NB4 (cell line): ENCODE measurements around the gene ANKRD34A.

Experiments
- DNase-seq: peaks from one replicate; pipeline ENCODE4 v3.0.0; 2010; ENCODE audit warnings: low read depth
- H3K4me3 ChIP-seq: one replicate; pipeline ENCODE4 v1.5.1; 2011; ENCODE audit warnings: mild to moderate bottlenecking, low read depth, low read length, moderate library complexity
- MYC ChIP-seq: IDR thresholded peaks from 2 replicates; pipeline ENCODE4 v1.6.1; 2011; ENCODE audit warnings: low read depth, low read length
- POLR2A ChIP-seq: IDR thresholded peaks from 2 replicates; pipeline ENCODE4 v1.6.1; 2011; ENCODE audit warnings: mild to moderate bottlenecking; ENCODE audit not compliant: insufficient read length; ENCODE audit errors: extremely low read depth
- TF ChIP-seq, protein P1 (sequence below): IDR thresholded peaks from one replicate; pipeline ENCODE4 v1.5.1; 2012; ENCODE audit warnings: low read depth, low read length
- TF ChIP-seq, protein P2 (sequence below): IDR thresholded peaks from 2 replicates; pipeline ENCODE4 v1.6.1; 2011; ENCODE audit warnings: low read depth, low read length

Gene ANKRD34A

GRCh38 chr1:145963265-145964019 lies 933 bp downstream of the ANKRD34A start:
- peak overlapping the region; percentile 89 for H3K4me3 ChIP-seq
- TF ChIP-seq POLR2A (no peak), MYC (no peak)
- TF ChIP-seq, protein P1, sequence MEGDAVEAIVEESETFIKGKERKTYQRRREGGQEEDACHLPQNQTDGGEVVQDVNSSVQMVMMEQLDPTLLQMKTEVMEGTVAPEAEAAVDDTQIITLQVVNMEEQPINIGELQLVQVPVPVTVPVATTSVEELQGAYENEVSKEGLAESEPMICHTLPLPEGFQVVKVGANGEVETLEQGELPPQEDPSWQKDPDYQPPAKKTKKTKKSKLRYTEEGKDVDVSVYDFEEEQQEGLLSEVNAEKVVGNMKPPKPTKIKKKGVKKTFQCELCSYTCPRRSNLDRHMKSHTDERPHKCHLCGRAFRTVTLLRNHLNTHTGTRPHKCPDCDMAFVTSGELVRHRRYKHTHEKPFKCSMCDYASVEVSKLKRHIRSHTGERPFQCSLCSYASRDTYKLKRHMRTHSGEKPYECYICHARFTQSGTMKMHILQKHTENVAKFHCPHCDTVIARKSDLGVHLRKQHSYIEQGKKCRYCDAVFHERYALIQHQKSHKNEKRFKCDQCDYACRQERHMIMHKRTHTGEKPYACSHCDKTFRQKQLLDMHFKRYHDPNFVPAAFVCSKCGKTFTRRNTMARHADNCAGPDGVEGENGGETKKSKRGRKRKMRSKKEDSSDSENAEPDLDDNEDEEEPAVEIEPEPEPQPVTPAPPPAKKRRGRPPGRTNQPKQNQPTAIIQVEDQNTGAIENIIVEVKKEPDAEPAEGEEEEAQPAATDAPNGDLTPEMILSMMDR: no peak
- TF ChIP-seq, protein P2, sequence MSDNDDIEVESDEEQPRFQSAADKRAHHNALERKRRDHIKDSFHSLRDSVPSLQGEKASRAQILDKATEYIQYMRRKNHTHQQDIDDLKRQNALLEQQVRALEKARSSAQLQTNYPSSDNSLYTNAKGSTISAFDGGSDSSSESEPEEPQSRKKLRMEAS: peak; percentile 81
- DNase-seq: no peak

DNA sequence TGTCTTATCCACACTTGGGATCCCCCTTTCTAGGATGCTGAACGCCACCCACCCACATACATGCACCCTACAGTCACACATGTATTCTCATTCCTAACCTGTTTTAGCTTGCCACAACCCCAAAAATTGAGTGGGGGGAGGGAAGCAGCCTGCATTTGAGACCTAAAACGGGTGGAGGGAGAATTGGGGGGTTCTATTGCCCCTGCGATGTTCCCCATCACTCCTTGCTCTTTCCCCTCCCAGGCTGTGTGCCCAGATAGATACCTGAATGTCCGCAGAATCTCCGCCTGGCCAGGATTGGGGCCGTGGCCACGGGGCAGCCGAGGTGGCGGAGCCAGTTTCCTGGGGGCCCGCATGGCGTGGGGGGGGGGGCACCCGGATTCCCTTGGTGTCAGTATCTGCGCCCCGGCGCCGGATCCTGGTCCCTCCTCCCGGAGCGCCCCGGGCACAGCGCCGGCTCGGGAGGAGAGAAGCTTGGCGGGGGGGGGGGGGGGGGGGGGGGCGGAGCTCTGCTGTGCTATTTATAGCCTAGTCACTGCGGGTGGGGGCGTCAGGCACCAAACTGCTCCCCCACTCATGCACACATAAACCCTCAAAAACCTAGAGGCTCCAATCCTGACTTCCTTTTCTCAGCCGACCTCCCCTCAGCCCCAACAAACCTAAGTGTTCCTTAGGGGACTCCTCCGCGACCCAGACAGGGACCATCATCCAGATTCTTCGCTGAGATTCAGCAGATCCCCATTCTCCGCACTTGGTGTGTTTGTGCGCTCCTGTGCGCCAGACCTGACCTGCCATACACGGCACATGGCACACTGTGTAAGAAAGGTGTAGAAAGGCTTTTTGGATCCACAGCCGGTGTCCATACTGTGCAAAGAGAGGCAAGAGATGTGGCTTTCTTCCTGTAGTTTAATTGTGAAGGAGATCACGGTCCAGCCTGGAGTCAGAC lies 1.9 kb downstream of the ANKRD34A start:
- DNase-seq: no peak
- TF ChIP-seq POLR2A (no peak), MYC (no peak)
- TF ChIP-seq, protein P2: no peak
- TF ChIP-seq, protein P1: no peak
- H3K4me3 ChIP-seq: no peak overlapping the region

DNA sequence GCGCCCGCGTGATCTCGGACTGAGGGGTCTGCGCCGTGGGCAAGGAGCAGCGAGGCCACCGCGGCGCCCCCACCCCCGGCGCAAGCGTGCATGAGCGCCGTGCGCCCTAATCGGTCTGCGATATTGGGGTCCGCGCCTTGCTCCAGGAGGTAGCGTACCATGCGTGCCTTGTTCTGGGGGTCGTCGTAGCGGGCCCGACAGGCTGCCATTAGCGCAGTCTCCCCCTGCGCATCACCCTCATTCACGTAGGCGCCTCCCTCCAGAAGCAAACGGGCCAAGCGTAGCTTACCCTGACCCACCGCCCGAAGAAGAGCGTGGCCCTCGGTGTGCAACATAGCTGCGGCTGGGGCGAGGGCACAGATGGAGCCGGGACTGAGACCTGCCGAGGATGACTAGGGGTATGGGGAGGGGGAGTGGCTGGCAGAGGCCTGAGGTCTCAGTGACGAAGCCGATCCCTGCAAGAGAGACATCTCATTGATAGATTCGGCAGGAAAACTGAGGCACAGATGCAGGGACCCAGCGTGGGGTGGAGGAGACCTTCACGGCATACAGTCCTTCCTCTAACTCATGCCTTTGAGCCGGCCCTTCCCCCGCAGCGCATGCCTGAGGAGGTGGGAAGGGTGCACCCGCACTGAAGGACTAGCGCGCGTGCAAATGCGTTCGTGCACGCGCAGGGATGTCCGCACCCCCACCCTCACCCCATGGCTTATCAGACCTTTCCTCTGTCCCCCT lies 2.8 kb downstream of the ANKRD34A start:
- no peak overlapping the region for H3K4me3 ChIP-seq
- DNase-seq: peak; percentile 34
- TF ChIP-seq MYC: no peak
- TF ChIP-seq POLR2A: no peak
- TF ChIP-seq, protein P2: no peak
- TF ChIP-seq, protein P1: no peak

GRCh38 chr1:145961109-145961424 lies 3.3 kb downstream of the ANKRD34A start:
- H3K4me3 ChIP-seq: peak overlapping the region; percentile 73
- no peak for DNase-seq
- no peak for TF ChIP-seq MYC
- TF ChIP-seq, protein P1: no peak
- TF ChIP-seq, protein P2: no peak
- no peak for TF ChIP-seq POLR2A

GRCh38 chr1:145960468-145961108 lies 3.8 kb downstream of the ANKRD34A start:
- peak overlapping the region; percentile 73 for H3K4me3 ChIP-seq
- peak; percentile 87 for DNase-seq
- TF ChIP-seq POLR2A: peak; percentile 67
- TF ChIP-seq, protein P2: peak; percentile 26; the same call in 1 of the 2 replicates
- TF ChIP-seq, protein P1: no peak
